H9 (cell line): ENCODE measurements around the gene RXYLT1. TPM values are rescaled to one million over a fixed set of nuclear protein-coding genes. Genes with fewer than 3 reads are reported as not detected.

Experiments used
- DNase-seq: peaks from one replicate; pipeline ENCODE4 v3.0.0-alpha.2; 2017
- H2AFZ ChIP-seq: one replicate; pipeline ENCODE4 v1.6.1; 2013; ENCODE audit warnings: mild to moderate bottlenecking, low read length, control low read depth, moderate library complexity
- H2AK5ac ChIP-seq: 2 replicates; pipeline ENCODE4 v1.6.1; 2013; ENCODE audit warnings: low read length, control low read depth, mixed read lengths; ENCODE audit not compliant: insufficient read length
- H2BK120ac ChIP-seq: one replicate; pipeline ENCODE4 v1.6.1; 2013; ENCODE audit warnings: low read depth, mild to moderate bottlenecking, low read length, control low read depth, inconsistent platforms; ENCODE audit not compliant: poor library complexity, severe bottlenecking
- H2BK12ac ChIP-seq: 2 replicates; pipeline ENCODE4 v1.6.1; 2013; ENCODE audit warnings: low read length, control low read depth, mixed read lengths, low read depth; ENCODE audit not compliant: insufficient read length
- H2BK15ac ChIP-seq: 2 replicates; pipeline ENCODE4 v1.6.1; 2013; ENCODE audit warnings: low read depth, low read length, control low read depth
- H2BK20ac ChIP-seq: one replicate; pipeline ENCODE4 v1.6.1; 2013; ENCODE audit warnings: low read depth, mild to moderate bottlenecking, low read length, control low read depth, inconsistent platforms; ENCODE audit not compliant: poor library complexity, severe bottlenecking
- H2BK5ac ChIP-seq: 2 replicates; pipeline ENCODE4 v1.6.1; 2013; ENCODE audit warnings: low read length, control low read depth, mixed read lengths; ENCODE audit not compliant: insufficient read length
- H3K14ac ChIP-seq: 2 replicates; pipeline ENCODE4 v1.6.1; 2013; ENCODE audit warnings: low read length, control low read depth; ENCODE audit not compliant: insufficient read depth
- H3K18ac ChIP-seq: 2 replicates; pipeline ENCODE4 v1.6.1; 2013; ENCODE audit warnings: low read depth, mild to moderate bottlenecking, mixed read lengths, low read length, control low read depth; ENCODE audit not compliant: insufficient read length
- H3K23ac ChIP-seq: 2 replicates; pipeline ENCODE4 v1.6.1; 2013; ENCODE audit warnings: low read length, control low read depth, mixed read lengths, low read depth; ENCODE audit not compliant: insufficient read length
- H3K23me2 ChIP-seq: 2 replicates; pipeline ENCODE4 v1.6.1; 2013; ENCODE audit warnings: low read depth, mild to moderate bottlenecking, mixed read lengths, low read length, control low read depth; ENCODE audit not compliant: insufficient read length, poor library complexity, severe bottlenecking
- H3K27ac ChIP-seq: 2 replicates; pipeline ENCODE4 v1.5.1; 2013; ENCODE audit warnings: low read length, control low read depth, mixed read lengths, low read depth; ENCODE audit not compliant: insufficient read length
- H3K27me3 ChIP-seq: 2 replicates; pipeline ENCODE4 v1.6.1; 2013; ENCODE audit warnings: low read length, control low read depth, inconsistent platforms; ENCODE audit not compliant: insufficient read depth
- H3K4ac ChIP-seq: 2 replicates; pipeline ENCODE4 v1.6.1; 2013; ENCODE audit warnings: low read depth, mild to moderate bottlenecking, control low read depth, inconsistent platforms, low read length, moderate library complexity
- H3K4me1 ChIP-seq: 2 replicates; pipeline ENCODE4 v1.6.1; 2013; ENCODE audit warnings: low read length, control low read depth, inconsistent platforms; ENCODE audit not compliant: insufficient read depth
- H3K4me2 ChIP-seq: 2 replicates; pipeline ENCODE4 v1.6.1; 2013; ENCODE audit warnings: low read length, control low read depth, mixed read lengths; ENCODE audit not compliant: insufficient read length, insufficient read depth
- H3K56ac ChIP-seq: 2 replicates; pipeline ENCODE4 v1.6.1; 2013; ENCODE audit warnings: low read depth, mild to moderate bottlenecking, mixed read lengths, low read length, control low read depth; ENCODE audit not compliant: insufficient read length
- H3K79me1 ChIP-seq: 2 replicates; pipeline ENCODE4 v1.6.1; 2013; ENCODE audit warnings: low read depth, mild to moderate bottlenecking, moderate library complexity, low read length, control low read depth, inconsistent platforms; ENCODE audit not compliant: insufficient read depth, poor library complexity, severe bottlenecking
- H3K79me2 ChIP-seq: 2 replicates; pipeline ENCODE4 v1.6.1; 2013; ENCODE audit warnings: low read length, control low read depth, inconsistent platforms; ENCODE audit not compliant: insufficient read depth
- H3K9ac ChIP-seq: 2 replicates; pipeline ENCODE4 v1.6.1; 2013; ENCODE audit warnings: low read length, control low read depth, mixed read lengths; ENCODE audit not compliant: insufficient read length; ENCODE audit errors: extremely low read depth
- H3K9me3 ChIP-seq: one replicate; pipeline ENCODE4 v1.6.1; 2013; ENCODE audit warnings: low read depth, low read length, inconsistent platforms; ENCODE audit not compliant: control insufficient read depth
- H3T11ph ChIP-seq: one replicate; pipeline ENCODE4 v1.6.1; 2013; ENCODE audit warnings: mild to moderate bottlenecking, low read length, control low read depth, inconsistent platforms
- H4K20me1 ChIP-seq: one replicate; pipeline ENCODE4 v1.6.1; 2013; ENCODE audit not compliant: control insufficient read depth, insufficient read length, insufficient read depth
- H4K5ac ChIP-seq: 2 replicates; pipeline ENCODE4 v1.6.1; 2013; ENCODE audit warnings: low read depth, mild to moderate bottlenecking, mixed read lengths, low read length, control low read depth; ENCODE audit not compliant: insufficient read length
- H4K8ac ChIP-seq: replicated peaks from 2 replicates; pipeline ENCODE4 v1.6.1; 2013; ENCODE audit warnings: low read length, control low read depth, mixed read lengths, low read depth; ENCODE audit not compliant: insufficient read length
- H4K91ac ChIP-seq: 2 replicates; pipeline ENCODE4 v1.6.1; 2013; ENCODE audit warnings: low read depth, mild to moderate bottlenecking, moderate library complexity, mixed read lengths, low read length, control low read depth; ENCODE audit not compliant: insufficient read length
- H3K27ac Mint-ChIP-seq, 3 experiments: 2 replicates in 2 of 3; 3 replicates in 1 of 3; pipeline ENCODE4 v1.8.0; 2020 to 2021; ENCODE audit warnings: mixed read lengths in 3 of 3, mild to moderate bottlenecking in 1 of 3, moderate library complexity in 1 of 3
- H3K27me3 Mint-ChIP-seq: 2 replicates; pipeline ENCODE4 v1.8.0; 2021; ENCODE audit warnings: low read depth, mild to moderate bottlenecking, moderate library complexity, mixed read lengths
- H3K36me3 Mint-ChIP-seq, 3 experiments: 2 replicates in 2 of 3; 3 replicates in 1 of 3; pipeline ENCODE4 v1.8.0; 2020 to 2021; ENCODE audit warnings: low read depth in 3 of 3, mixed read lengths in 3 of 3; ENCODE audit not compliant: insufficient read depth in 1 of 3
- H3K4me1 Mint-ChIP-seq, 2 experiments: 2 replicates each; pipeline ENCODE4 v1.8.0; 2020; ENCODE audit warnings: mixed read lengths in 2 of 2
- H3K4me3 Mint-ChIP-seq, 2 experiments: 2 replicates in 1 of 2; 3 replicates in 1 of 2; pipeline ENCODE4 v1.8.0; 2020 to 2021; ENCODE audit warnings: mild to moderate bottlenecking in 2 of 2, mixed read lengths in 2 of 2, moderate library complexity in 1 of 2
- H3K9me3 Mint-ChIP-seq, 2 experiments: 2 replicates in 1 of 2; 3 replicates in 1 of 2; pipeline ENCODE4 v1.8.0; 2020; ENCODE audit warnings: mild to moderate bottlenecking in 2 of 2, mixed read lengths in 2 of 2, moderate library complexity in 1 of 2
- WGBS: extraction: QIAGEN DNeasy Blood & Tissue Kit; methylation state at CpG from one replicate; pipeline ENCODE4 v1.1.7; 2013; ENCODE audit warnings: missing lambda C conversion rate, low lambda C conversion rate, mixed read lengths; ENCODE audit not compliant: insufficient read length; ENCODE audit errors: extremely low coverage; 5-methylcytosine and 5-hydroxymethylcytosine counted together
- total RNA-seq: library from RNA; stranded (reverse); gene quantifications from 2 replicates; pipeline ENCODE4 v1.2.1, GENCODE V29; 2021
- TF ChIP-seq, protein P1 (sequence below): fragments of 200-600 bp; sonication (generic); conservative IDR thresholded peaks from 3 replicates; pipeline ENCODE4 v1.8.0; 2021; ENCODE audit warnings: antibody characterized with exemption, mild to moderate bottlenecking

The RXYLT1 gene
- total RNA-seq, 1 experiment from 2014 or later = 10.1 TPM

DNA sequence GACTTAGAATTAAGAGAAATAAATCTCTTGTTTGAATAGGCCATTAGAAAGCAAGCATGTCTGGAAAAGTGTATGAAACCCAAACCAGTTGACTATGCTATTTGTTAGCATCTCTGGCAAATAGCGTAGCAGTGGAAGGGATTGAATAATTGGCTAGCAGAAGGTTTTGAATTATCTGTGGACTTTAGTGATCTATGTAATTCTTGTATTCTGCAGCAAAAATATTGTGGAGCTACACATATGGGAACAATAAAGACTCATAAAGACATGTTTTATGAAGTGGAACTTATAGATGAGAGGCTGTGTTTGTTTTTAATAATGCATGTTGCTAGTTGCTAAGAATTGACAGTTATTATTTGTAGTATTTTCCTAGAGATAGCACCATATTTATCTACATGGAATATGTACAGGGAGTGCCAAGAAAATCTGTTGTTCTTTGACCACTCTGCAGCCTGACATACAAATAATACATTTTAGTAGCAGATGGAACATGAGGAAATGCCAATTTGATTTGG lies 69.5 kb downstream of the RXYLT1 start:
- no peaks in the 10 kb centered on the region for H4K20me1 ChIP-seq
- no peak overlapping the region for H3K18ac ChIP-seq
- no CpG with 5 or more reads among the region's 1 CpG for WGBS
- H3K14ac ChIP-seq = no peak overlapping the region
- no peak overlapping the region for H2BK15ac ChIP-seq
- H3K4me1 ChIP-seq = peaks cover 3% of the 10 kb centered on the region; the same call in 1 of the 2 replicates
- H3K4ac ChIP-seq = no peak overlapping the region
- Mint-ChIP-seq H3K27me3 (peaks cover 6% of the 10 kb centered on the region), H3K36me3 (peaks cover 0 to 2% (median 0%) of the 10 kb centered on the region in 3 experiments; a peak in 1 of 7 replicates), H3K27ac (no peak overlapping the region), H3K4me1 (peaks cover 26 to 28% of the 10 kb centered on the region in 2 experiments), H3K9me3 (no peaks in the 10 kb centered on the region), H3K4me3 (no peak overlapping the region)
- no peaks in the 10 kb centered on the region for H3K27me3 ChIP-seq
- no peak for DNase-seq
- no peaks in the 10 kb centered on the region for H3K9me3 ChIP-seq
- H3K9ac ChIP-seq = no peak overlapping the region
- H3K79me2 ChIP-seq = peaks cover 5% of the 10 kb centered on the region; the same call in 1 of the 2 replicates
- H3K4me2 ChIP-seq = no peak overlapping the region
- no peak overlapping the region for H2AFZ ChIP-seq
- no peak overlapping the region for H3K27ac ChIP-seq
- H2BK20ac ChIP-seq = no peak overlapping the region
- H3K23ac ChIP-seq = no peak overlapping the region
- no peak overlapping the region for H3K56ac ChIP-seq
- no peak overlapping the region for H4K5ac ChIP-seq
- H4K91ac ChIP-seq = no peak overlapping the region
- no peak overlapping the region for H4K8ac ChIP-seq
- no peak overlapping the region for H3T11ph ChIP-seq
- no peak overlapping the region for H2BK12ac ChIP-seq
- TF ChIP-seq, protein P1, sequence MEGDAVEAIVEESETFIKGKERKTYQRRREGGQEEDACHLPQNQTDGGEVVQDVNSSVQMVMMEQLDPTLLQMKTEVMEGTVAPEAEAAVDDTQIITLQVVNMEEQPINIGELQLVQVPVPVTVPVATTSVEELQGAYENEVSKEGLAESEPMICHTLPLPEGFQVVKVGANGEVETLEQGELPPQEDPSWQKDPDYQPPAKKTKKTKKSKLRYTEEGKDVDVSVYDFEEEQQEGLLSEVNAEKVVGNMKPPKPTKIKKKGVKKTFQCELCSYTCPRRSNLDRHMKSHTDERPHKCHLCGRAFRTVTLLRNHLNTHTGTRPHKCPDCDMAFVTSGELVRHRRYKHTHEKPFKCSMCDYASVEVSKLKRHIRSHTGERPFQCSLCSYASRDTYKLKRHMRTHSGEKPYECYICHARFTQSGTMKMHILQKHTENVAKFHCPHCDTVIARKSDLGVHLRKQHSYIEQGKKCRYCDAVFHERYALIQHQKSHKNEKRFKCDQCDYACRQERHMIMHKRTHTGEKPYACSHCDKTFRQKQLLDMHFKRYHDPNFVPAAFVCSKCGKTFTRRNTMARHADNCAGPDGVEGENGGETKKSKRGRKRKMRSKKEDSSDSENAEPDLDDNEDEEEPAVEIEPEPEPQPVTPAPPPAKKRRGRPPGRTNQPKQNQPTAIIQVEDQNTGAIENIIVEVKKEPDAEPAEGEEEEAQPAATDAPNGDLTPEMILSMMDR = no peak
- H2AK5ac ChIP-seq = no peak overlapping the region
- no peak overlapping the region for H2BK5ac ChIP-seq
- peaks cover 9% of the 10 kb centered on the region for H3K23me2 ChIP-seq
- H3K79me1 ChIP-seq = no peaks in the 10 kb centered on the region
- H2BK120ac ChIP-seq = no peak overlapping the region
